HUES6 (cell line): Measurements from ENCODE around the gene KLRC3.

Experiments
- H3K27ac ChIP-seq: 2 replicates; pipeline ENCODE4 v1.7.0; 2013; ENCODE audit warnings: low read depth, mild to moderate bottlenecking, low read length, inconsistent platforms
- H3K27me3 ChIP-seq: 2 replicates; pipeline ENCODE4 v1.6.1; 2013; ENCODE audit warnings: low read length; ENCODE audit not compliant: control insufficient read depth, insufficient read depth
- H3K36me3 ChIP-seq: 2 replicates; pipeline ENCODE4 v1.6.1; 2013; ENCODE audit warnings: low read length; ENCODE audit not compliant: control insufficient read depth, insufficient read depth
- H3K4me1 ChIP-seq: 2 replicates; pipeline ENCODE4 v1.6.1; 2013; ENCODE audit warnings: low read length; ENCODE audit not compliant: control insufficient read depth, insufficient read depth
- H3K4me3 ChIP-seq: 2 replicates; pipeline ENCODE4 v1.5.1; 2013; ENCODE audit warnings: low read depth, low read length
- H3K9ac ChIP-seq: one replicate; pipeline ENCODE4 v1.6.1; 2013; ENCODE audit warnings: mild to moderate bottlenecking, low read length
- H3K9me3 ChIP-seq: 2 replicates; pipeline ENCODE4 v1.6.1; 2013; ENCODE audit warnings: low read depth, low read length; ENCODE audit not compliant: control insufficient read depth, insufficient read depth

KLRC3 gene

GRCh38 chr12:10362325-10362724 lies 58.1 kb downstream of the KLRC3 start:
- peaks cover 12% of the 10 kb centered on the region for H3K9me3 ChIP-seq
- H3K27ac ChIP-seq = peak overlapping the region; percentile 21; the same call in 1 of the 2 replicates
- no peaks in the 10 kb centered on the region for H3K27me3 ChIP-seq
- H3K9ac ChIP-seq = peak overlapping the region; percentile 25
- H3K36me3 ChIP-seq = no peaks in the 10 kb centered on the region
- H3K4me1 ChIP-seq = peaks cover 53% of the 10 kb centered on the region
- H3K4me3 ChIP-seq = 0 out of 2 replicates have a peak overlapping the region, but pooled peaks have one; percentile 12
